ENCODE measurements around the gene SOS2. TPM values are rescaled to one million over a fixed set of nuclear protein-coding genes. Genes with fewer than 3 reads are reported as not detected.

SOS2 gene
- polyA plus RNA-seq, 1 donor from 2014 or later = 25.9 TPM

DNA sequence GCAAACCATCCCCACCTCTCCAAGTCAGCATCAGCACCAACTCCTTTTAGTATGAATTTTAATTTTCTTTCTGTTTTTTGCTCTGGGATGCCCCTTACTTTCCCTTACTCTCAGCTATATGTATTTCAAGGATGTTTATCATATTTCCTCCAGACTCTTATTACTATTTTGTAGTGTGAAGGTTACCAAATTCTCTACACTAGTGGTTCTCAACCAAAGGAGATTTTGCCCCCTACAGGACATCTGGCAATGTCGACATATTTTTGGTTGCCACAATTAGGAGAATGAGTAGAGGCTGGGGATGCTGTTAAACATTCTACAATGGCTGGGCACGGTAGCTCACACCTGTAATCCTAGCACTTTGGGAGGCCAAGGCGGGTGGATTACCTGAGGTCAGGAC, 29.1 kb upstream of the SOS2 start:
- Histone ChIP-seq H3K27ac (ENCODE audit: low read length) (no peak overlapping the region), H3K79me2 (replicated peaks; ENCODE audit: insufficient read depth, low read length) (no peaks in the 10 kb centered on the region), H3K9ac (ENCODE audit: low read length) (no peak overlapping the region), H3F3A (ENCODE audit: insufficient read depth, low read length, poor library complexity, severe bottlenecking) (no peaks in the 10 kb centered on the region), H3K36me3 (ENCODE audit: insufficient read depth, low read length) (no peaks in the 10 kb centered on the region), H3K4me3 (ENCODE audit: low read length) (no peak overlapping the region), H3K27me3 (ENCODE audit: insufficient read depth, low read depth, low read length) (no peaks in the 10 kb centered on the region), H2AFZ (ENCODE audit: low read depth, low read length) (no peak overlapping the region), H3K4me2 (ENCODE audit: low read length) (no peak overlapping the region), H3K9me2 (ENCODE audit: insufficient read depth, low read length) (no peaks in the 10 kb centered on the region), H4K20me1 (ENCODE audit: insufficient read depth) (no peaks in the 10 kb centered on the region), H3K9me3 (ENCODE audit: low read length) (no peaks in the 10 kb centered on the region)
- TF ChIP-seq EP300 (conservative IDR thresholded peaks at IDR 0.05; ENCODE audit: poor library complexity, severe bottlenecking) (no peak), MXI1 (conservative IDR thresholded peaks at IDR 0.05; ENCODE audit: poor library complexity, severe bottlenecking) (no peak), POLR2AphosphoS5 (IDR thresholded peaks at IDR 0.05) (no peak), EZH2 (IDR thresholded peaks at IDR 0.05; ENCODE audit: borderline replicate concordance, insufficient read depth, low read length, poor library complexity, severe bottlenecking) (no peak), RAD21 (conservative IDR thresholded peaks at IDR 0.05) (no peak), TAF1 (IDR thresholded peaks at IDR 0.05; ENCODE audit: low read depth) (no peak), SMC3 (conservative IDR thresholded peaks at IDR 0.05; ENCODE audit: poor library complexity) (no peak)
- TF ChIP-seq, protein P1, sequence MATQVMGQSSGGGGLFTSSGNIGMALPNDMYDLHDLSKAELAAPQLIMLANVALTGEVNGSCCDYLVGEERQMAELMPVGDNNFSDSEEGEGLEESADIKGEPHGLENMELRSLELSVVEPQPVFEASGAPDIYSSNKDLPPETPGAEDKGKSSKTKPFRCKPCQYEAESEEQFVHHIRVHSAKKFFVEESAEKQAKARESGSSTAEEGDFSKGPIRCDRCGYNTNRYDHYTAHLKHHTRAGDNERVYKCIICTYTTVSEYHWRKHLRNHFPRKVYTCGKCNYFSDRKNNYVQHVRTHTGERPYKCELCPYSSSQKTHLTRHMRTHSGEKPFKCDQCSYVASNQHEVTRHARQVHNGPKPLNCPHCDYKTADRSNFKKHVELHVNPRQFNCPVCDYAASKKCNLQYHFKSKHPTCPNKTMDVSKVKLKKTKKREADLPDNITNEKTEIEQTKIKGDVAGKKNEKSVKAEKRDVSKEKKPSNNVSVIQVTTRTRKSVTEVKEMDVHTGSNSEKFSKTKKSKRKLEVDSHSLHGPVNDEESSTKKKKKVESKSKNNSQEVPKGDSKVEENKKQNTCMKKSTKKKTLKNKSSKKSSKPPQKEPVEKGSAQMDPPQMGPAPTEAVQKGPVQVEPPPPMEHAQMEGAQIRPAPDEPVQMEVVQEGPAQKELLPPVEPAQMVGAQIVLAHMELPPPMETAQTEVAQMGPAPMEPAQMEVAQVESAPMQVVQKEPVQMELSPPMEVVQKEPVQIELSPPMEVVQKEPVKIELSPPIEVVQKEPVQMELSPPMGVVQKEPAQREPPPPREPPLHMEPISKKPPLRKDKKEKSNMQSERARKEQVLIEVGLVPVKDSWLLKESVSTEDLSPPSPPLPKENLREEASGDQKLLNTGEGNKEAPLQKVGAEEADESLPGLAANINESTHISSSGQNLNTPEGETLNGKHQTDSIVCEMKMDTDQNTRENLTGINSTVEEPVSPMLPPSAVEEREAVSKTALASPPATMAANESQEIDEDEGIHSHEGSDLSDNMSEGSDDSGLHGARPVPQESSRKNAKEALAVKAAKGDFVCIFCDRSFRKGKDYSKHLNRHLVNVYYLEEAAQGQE (IDR thresholded peaks at IDR 0.05; ENCODE audit: borderline replicate concordance) = no peak
- TF ChIP-seq, protein P2, sequence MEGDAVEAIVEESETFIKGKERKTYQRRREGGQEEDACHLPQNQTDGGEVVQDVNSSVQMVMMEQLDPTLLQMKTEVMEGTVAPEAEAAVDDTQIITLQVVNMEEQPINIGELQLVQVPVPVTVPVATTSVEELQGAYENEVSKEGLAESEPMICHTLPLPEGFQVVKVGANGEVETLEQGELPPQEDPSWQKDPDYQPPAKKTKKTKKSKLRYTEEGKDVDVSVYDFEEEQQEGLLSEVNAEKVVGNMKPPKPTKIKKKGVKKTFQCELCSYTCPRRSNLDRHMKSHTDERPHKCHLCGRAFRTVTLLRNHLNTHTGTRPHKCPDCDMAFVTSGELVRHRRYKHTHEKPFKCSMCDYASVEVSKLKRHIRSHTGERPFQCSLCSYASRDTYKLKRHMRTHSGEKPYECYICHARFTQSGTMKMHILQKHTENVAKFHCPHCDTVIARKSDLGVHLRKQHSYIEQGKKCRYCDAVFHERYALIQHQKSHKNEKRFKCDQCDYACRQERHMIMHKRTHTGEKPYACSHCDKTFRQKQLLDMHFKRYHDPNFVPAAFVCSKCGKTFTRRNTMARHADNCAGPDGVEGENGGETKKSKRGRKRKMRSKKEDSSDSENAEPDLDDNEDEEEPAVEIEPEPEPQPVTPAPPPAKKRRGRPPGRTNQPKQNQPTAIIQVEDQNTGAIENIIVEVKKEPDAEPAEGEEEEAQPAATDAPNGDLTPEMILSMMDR (IDR thresholded peaks at IDR 0.05; ENCODE audit: poor library complexity, severe bottlenecking) = no peak

DNA sequence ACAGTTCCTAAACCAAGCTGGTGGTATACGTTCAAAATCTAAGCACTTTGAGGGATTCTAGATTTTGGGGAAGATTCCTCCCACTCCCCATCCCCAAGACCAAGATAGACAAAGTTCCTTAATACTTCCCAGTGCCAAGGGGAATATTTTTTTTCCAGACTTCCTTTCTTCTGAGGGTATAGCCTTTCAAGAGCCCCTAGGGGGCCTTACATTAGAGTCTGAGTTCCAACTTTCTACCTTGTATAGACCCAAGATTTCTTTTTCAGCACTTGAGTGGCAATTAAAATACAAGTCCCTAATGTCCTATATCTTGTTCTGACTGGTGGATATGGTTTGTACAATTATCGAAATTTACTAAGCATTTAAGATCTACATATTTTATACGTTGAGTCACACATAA, 28.7 kb upstream of the SOS2 start:
- TF ChIP-seq MXI1 (conservative IDR thresholded peaks at IDR 0.05; ENCODE audit: poor library complexity, severe bottlenecking) = no peak
- TF ChIP-seq RAD21 (conservative IDR thresholded peaks at IDR 0.05) = no peak
- no peak for TF ChIP-seq EP300 (conservative IDR thresholded peaks at IDR 0.05; ENCODE audit: poor library complexity, severe bottlenecking)
- TF ChIP-seq, protein P1 (IDR thresholded peaks at IDR 0.05; ENCODE audit: borderline replicate concordance) = no peak
- TF ChIP-seq EZH2 (IDR thresholded peaks at IDR 0.05; ENCODE audit: borderline replicate concordance, insufficient read depth, low read length, poor library complexity, severe bottlenecking) = no peak
- TF ChIP-seq TAF1 (IDR thresholded peaks at IDR 0.05; ENCODE audit: low read depth) = no peak
- Histone ChIP-seq H3K27me3 (ENCODE audit: insufficient read depth, low read depth, low read length) (no peaks in the 10 kb centered on the region), H4K20me1 (ENCODE audit: insufficient read depth) (no peaks in the 10 kb centered on the region), H3K9me3 (ENCODE audit: low read length) (no peaks in the 10 kb centered on the region), H3K4me3 (ENCODE audit: low read length) (no peak overlapping the region), H3K9ac (ENCODE audit: low read length) (no peak overlapping the region), H3K36me3 (ENCODE audit: insufficient read depth, low read length) (no peaks in the 10 kb centered on the region), H3K4me2 (ENCODE audit: low read length) (no peak overlapping the region), H2AFZ (ENCODE audit: low read depth, low read length) (no peak overlapping the region), H3K9me2 (ENCODE audit: insufficient read depth, low read length) (no peaks in the 10 kb centered on the region), H3K27ac (ENCODE audit: low read length) (no peak overlapping the region), H3F3A (ENCODE audit: insufficient read depth, low read length, poor library complexity, severe bottlenecking) (no peaks in the 10 kb centered on the region), H3K79me2 (replicated peaks; ENCODE audit: insufficient read depth, low read length) (no peaks in the 10 kb centered on the region)

Data from neural cell (in vitro differentiated cells).